HG02840 (cell line): ENCODE results near the gene PIEZO1.

ENCODE experiments used
- ATAC-seq: cut with Tn5 transposase; IDR thresholded peaks from one replicate; pipeline ENCODE4 v1.9.1; 2021; ENCODE audit warnings: mild to moderate bottlenecking, moderate library complexity, moderate number of reproducible peaks; ENCODE audit not compliant: unreplicated experiment, low FRiP score

The PIEZO1 gene

DNA sequence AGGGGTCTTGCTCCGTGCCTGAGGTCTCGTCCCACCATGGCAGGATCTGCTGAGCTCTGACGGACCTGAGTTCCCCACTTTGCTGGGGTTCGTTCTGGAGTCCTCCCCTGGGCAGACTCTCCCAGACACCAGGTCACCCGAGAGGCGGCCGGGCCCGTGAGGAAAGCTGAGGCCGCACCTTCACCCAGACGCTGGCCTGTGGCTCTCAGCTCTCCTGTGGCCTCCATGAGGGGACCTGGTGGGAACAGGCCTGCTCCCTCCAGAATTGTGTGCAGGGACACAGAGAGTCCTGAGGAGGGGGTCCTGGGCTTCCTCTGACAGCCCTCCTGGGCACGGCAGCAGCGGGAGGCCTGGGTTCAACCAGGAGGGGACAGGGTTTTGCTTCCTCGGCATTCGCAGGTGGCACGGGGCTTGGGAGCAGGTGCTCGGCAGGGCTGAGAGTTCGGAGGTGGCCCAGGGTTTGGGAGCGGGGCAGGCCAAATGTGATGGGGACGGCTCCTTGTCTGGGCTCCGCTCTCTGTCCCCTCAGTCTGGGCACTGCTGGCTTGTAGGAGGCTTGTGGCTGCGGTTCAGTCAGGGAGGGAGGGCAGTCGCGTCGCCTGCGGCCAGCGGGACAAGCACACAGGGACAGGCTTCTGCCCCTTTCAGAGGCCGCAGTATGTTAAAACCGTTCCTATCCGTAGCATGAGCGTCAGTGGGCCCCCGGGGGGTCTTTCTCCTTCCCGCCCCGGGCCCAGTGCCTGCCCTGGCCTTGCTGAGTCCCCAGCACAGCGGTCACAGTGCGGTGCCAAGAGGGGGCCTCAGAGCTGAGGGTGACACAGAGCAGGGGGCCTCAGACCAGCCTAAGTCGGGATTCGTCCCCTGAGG is 90.6 kb downstream of the PIEZO1 start:
- no peak for ATAC-seq

DNA sequence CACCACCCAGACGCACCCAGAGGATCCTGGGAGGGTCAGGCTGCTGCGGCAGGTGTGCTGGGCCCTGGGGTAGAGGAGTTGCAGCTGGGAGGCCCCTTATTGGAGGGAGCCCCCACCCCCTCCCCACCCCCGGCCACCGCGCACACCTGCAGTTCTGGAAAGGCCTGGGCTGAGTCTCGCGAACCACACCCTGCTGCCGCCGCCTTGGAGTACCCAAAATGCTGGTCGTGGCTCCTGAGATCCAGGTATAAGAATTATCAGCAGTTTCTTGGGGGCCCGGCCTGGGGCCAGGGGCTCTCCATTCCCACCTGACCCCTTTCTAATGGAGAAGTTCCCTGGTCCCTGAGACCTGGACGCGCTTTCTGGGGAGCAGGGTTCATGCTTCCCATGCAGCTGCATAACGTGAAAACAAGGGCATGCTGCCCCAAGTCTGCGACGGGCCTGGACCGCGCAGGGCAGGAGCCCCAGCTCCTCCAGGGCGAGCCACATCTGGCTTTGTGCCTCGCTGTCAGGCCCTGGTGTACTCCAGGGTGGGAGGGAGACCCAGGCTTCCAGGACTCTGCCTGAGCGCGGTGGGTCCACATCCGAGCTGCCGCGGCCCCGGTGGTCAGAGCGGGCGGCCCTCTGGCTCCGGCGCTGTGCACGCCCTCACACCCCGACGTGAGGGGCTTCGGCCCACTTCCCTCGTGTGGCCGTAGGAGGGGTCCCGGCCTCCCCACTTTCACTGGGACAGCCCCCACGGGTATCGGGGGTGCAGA is 91.4 kb downstream of the PIEZO1 start:
- ATAC-seq, result no peak

GRCh38 chr16:88692861-88693260 is 92.2 kb downstream of the PIEZO1 start:
- no peak for ATAC-seq

GRCh38 chr16:88691924-88692560 is 93.0 kb downstream of the PIEZO1 start:
- ATAC-seq, result no peak

DNA sequence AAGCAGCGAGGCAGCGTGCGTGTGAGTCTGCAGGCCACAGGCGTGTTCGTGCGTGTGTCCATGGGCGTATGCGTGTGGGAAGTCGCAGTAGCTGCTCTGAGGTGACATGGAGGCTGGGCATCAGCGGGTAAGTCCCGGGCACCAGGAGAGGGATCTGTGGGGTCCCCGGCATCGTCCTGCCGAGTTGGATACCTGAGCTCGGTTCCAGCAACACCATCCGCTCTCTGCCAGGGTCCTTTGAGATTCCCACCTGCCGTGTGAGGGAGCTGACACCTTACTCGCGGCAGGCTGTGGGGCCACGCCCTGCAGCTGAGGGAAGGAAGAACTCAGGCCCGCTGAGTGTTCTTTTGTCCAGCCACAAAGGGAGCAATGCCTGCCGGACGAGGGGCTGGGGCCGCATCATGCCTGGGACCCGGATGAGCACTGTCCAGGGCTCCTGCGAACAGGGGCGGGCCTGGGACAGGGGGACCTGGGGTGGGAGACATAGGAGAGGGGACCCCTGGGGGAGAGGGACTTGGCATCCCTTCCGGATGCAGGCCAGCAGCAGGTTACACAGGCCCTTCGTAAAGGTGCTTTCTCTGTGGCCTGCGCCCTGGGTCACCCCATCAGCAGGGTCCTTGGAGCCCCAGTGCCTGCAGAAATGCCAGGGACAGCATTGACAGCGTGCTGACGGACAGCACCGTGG is 93.7 kb downstream of the PIEZO1 start:
- ATAC-seq, result no peak

GRCh38 chr16:88690341-88691128 is 94.5 kb downstream of the PIEZO1 start:
- ATAC-seq, result no peak

- no peak for ATAC-seq
Measured at GRCh38 chr16:88688013-88688778, 96.8 kb downstream of the PIEZO1 start.

GRCh38 chr16:88687676-88688012 is 97.4 kb downstream of the PIEZO1 start:
- ATAC-seq, result no peak

GRCh38 chr16:88687254-88687576 is 97.8 kb downstream of the PIEZO1 start:
- ATAC-seq, result no peak

DNA sequence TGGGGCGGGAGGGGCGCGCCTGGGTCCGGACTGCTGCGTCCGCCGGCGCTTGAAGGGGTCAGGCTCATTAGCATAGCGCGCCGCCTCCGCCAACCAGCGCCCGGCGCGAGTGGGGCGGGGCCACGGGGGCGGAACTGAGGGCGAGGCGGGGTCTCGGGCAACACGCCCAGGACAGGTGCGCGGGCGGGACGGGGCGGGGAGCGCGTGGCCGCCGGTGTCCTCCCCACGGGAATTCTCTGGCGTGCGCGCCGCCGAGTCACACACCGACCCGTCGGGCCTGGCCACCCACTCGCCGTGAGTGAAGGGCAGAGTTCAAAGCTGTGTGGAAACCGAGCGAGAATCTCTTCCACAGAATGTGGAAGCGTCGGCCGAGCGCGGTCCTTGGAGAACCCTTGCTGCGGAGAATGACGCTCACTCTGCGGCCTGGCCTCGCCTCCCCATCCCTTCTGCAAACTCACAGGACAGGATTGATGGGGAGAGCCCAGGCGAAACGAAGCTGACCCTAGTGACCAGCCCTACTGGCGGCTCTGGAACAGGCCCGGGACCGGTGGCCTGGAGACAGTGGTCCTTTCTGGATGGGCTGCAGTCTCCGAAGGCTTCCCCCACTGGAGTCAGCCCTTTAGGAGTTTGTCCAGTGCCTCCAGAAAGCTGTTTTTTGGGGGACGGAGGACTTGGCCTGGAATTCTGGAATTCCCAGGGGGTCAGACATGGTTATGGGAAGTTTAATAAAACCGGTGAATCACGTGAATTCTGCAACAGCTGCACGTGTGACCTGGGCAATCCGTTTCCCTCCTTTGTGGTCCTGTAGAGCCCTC is 98.4 kb downstream of the PIEZO1 start, which contains the start of gene SNAI3:
Gene SNAI3, minus strand, starts transcription at position 69 of the 815 bp plus-strand sequence. CDS start 101 bp downstream, outside the sequence.
- peak; percentile 66 for ATAC-seq

DNA sequence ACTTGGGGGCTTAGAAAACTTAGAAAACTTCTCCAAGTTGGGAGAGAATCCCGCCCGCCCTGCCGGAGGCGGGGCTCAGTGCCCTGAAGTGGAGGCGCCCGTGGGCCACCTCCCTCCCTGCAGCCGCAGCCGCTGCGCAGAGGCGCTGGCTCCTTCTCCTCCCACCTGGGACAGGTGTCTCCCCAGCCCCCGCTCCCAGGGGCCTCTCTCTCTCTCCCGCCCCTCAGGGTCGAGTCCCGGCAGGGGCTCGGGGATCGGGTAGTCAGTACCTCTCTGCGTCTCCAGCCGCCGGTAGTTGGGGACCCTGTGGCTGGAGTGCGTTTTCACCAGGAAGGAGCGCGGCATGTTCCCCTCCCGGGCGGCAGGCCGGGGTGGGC is 99.0 kb downstream of the PIEZO1 start:
- no peak for ATAC-seq

DNA sequence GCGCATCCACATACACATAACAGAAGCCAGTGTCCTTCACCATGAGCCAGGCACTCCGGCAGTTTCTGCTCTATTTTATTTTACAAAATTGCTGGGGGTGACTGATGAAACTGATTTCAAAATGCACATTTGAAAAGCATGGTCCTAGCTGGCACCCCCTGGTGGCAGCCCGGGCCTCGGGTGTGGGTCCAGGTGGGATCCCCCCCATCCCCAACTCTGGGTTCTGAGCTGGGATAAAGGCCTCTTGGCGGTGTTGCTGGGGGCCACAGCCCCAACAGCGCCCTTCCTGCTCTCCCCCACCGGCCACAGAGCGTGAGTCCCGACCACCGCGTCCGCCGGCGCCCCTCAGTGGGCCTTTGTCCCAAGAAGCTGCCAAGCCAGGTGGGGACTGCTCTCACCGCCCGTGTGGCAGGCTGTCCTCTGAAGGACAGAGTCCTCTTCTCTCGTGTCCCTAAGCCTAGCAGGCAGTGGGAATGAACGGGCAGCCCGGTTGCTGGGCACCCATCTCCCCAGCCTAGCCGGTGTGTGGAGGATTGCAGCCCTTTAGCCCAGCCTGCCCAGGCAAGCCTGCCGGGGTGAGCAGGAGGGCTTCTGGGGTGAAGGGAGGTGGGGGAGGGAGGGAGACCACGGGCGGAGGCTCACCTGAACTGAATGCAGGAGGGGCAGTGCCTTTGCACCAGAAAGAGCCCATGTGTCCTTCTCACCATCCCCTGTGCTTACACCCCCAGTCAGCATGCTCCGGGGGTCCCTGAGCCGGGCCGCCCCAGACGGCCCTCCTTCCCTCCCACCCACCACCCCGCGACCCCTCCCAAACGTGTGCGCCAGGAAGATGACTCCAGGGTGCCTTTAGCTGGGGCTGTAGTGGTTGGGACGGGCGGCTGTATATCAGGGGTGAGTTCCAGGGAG is 99.6 kb downstream of the PIEZO1 start:
- no peak for ATAC-seq

DNA sequence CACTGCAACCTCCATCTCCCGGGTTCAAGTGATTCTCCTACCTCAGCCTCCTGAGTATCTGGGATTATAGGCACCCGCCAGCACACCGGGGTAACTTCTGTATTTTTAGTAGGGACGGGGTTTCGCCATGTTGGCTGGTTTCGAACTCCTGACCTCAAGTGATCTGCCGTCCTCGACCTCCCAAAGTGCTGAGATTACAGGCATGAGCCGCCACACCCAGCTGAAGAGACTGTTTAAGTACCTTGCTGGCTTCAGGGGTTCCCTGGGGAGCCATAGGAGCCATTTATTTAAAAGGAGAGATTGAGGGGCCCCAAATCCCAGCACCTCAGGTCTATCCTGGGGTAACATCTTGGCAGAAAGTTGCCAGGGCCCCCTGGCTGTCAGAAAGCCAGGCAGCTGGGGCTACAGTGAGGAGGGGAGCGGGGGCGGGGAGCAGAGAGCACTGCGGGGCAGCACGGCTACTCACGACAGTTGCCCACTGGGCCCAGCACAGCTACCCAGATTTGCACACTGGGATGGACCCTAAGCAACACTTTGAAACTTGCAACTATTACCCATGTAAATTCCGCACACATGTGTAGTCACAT is 100.4 kb downstream of the PIEZO1 start:
- no peak for ATAC-seq

DNA sequence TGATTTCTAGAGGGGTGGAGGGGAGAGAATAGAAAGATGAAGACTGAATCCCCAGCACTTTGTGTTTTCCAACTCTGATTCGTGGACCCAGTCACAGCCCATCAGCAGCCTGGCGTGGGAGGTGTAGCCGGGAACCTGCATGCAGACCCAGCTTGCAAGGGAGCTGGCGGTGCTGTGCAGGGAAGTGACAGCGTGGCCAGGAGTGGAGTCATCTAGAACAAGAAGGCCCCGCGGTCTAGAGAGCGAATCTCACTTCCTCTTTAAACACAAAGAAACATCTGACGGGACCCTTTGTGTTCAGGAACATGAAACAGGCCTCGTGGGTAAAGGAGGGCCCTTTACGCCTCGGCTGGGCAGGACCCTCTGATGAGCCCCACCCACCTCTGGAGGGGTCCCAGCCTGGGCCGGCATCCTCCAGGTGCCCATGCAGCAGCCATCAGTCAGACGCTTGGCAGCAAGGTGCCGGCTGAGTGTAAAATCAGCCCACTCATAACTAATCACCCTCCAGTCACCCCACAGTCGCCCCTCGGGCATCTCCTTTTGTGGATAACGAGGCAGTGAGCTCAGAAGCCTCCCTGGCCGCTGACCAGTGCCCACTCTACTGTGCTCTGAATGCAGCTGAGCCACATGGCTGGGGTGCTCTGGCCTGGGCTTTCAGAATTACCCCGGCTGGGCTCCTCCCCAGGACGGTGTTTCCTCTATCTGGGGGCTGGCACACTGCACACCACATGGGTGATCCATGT is 103.1 kb downstream of the PIEZO1 start:
- ATAC-seq, result peak; percentile 67

GRCh38 chr16:88681084-88681680 is 103.8 kb downstream of the PIEZO1 start:
- ATAC-seq, result peak; percentile 6

DNA sequence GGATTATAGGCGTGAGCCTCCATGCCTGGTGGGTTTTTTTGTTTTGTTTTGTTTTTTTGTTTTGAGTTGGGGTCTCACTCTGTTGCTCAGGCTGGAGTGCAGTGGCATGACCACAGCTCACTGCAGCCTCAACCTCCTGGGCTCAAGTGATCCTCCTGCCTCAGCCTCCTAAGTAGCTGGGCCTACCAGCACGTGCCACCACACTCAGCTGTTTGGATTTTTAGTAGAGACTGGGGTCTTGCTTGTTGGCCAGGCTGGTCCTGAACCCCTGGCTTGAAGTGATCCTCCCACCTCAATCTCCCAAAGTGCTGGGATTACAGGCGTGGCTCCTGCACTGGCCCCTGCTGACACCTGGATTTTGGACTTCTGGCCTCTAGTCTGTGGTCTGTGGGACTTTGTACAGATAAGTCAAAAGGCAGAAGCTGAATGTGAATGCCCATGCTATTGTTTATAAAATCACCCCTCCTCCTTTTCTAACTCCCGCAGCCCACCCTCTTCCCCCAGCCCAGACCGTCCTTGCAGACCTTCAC is 104.4 kb downstream of the PIEZO1 start:
- no peak for ATAC-seq
